ENCODE results near the gene NFIA.

The NFIA gene

DNA sequence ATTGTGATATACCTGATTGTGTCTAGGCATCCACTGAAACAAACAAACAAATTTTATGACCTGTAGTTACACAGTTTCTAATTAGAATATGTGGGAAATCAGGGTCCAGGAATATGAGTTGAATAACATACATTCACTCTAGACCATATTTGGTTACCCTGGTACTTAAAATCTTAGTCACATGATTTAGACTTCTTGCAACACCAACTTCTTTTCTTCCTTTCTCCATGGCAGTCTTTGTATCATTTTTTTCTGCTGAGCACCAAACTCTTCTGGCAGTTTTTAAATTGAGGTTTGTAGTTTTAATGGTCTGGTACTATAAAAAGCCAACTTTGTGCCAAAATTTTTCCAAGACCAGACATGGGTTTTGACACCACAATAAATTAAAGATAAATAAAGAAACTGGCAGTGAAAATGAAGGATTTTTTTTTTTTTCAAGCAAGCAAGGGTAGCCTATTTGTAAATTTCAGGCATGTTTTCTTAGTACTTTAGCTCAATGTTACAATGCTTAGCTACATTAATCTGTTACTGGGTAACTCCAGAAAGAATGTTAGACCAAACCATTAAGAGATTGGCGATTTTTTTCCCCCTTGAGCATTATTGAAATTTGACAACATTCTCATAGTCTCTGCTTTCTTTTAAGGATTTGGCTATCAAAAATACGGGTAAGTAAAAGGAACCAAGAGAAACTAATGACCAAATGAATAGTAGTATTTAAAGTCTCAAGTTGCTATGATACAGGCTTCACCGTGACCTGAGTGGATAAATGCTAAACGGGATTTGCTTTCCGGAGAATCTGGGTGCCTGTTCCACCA, 108.5 kb downstream of the NFIA start:
- no peaks in the 10 kb centered on the region for H3K27me3 ChIP-seq (replicated peaks; ENCODE audit: insufficient read depth, low read length)
- H3K9me2 ChIP-seq (replicated peaks; ENCODE audit: insufficient read depth, low read length), result no peaks in the 10 kb centered on the region
- H3K27ac ChIP-seq (ENCODE audit: low read length), result no peak overlapping the region
- H4K20me1 ChIP-seq (ENCODE audit: insufficient read depth, low read length), result no peaks in the 10 kb centered on the region
- H3K9me3 ChIP-seq (replicated peaks; ENCODE audit: insufficient read depth, low read length), result no peaks in the 10 kb centered on the region
- no peak overlapping the region for H3K4me2 ChIP-seq (ENCODE audit: low read depth, low read length)
- H3K36me3 ChIP-seq (replicated peaks; ENCODE audit: insufficient read depth, low read length), result no peaks in the 10 kb centered on the region
- H2AFZ ChIP-seq (ENCODE audit: low read length), result no peak overlapping the region
- no peaks in the 10 kb centered on the region for H3K4me1 ChIP-seq (ENCODE audit: low read length)
- H3K4me3 ChIP-seq (ENCODE audit: low read length), result no peak overlapping the region
- no peaks in the 10 kb centered on the region for H3F3A ChIP-seq (ENCODE audit: insufficient read depth, low read length)
- DNase-seq, result no peak
- H3K79me2 ChIP-seq (ENCODE audit: low read length), result no peaks in the 10 kb centered on the region
- TF ChIP-seq EZH2 (optimal IDR thresholded peaks at IDR 0.05; ENCODE audit: low read depth, low read length), result no peak
- TF ChIP-seq, protein P1, sequence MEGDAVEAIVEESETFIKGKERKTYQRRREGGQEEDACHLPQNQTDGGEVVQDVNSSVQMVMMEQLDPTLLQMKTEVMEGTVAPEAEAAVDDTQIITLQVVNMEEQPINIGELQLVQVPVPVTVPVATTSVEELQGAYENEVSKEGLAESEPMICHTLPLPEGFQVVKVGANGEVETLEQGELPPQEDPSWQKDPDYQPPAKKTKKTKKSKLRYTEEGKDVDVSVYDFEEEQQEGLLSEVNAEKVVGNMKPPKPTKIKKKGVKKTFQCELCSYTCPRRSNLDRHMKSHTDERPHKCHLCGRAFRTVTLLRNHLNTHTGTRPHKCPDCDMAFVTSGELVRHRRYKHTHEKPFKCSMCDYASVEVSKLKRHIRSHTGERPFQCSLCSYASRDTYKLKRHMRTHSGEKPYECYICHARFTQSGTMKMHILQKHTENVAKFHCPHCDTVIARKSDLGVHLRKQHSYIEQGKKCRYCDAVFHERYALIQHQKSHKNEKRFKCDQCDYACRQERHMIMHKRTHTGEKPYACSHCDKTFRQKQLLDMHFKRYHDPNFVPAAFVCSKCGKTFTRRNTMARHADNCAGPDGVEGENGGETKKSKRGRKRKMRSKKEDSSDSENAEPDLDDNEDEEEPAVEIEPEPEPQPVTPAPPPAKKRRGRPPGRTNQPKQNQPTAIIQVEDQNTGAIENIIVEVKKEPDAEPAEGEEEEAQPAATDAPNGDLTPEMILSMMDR (IDR thresholded peaks at IDR 0.05; ENCODE audit: low read length), result no peak
- no peak overlapping the region for H3K9ac ChIP-seq (ENCODE audit: low read length)

GRCh38 chr1:61191433-61191720, 109.0 kb downstream of the NFIA start:
- H4K20me1 ChIP-seq (ENCODE audit: insufficient read depth, low read length), result no peaks in the 10 kb centered on the region
- H3K9me2 ChIP-seq (replicated peaks; ENCODE audit: insufficient read depth, low read length), result no peaks in the 10 kb centered on the region
- no peaks in the 10 kb centered on the region for H3F3A ChIP-seq (ENCODE audit: insufficient read depth, low read length)
- DNase-seq, result no peak
- no peaks in the 10 kb centered on the region for H3K4me1 ChIP-seq (ENCODE audit: low read length)
- H3K9ac ChIP-seq (ENCODE audit: low read length), result no peak overlapping the region
- H3K36me3 ChIP-seq (replicated peaks; ENCODE audit: insufficient read depth, low read length), result no peaks in the 10 kb centered on the region
- H3K4me3 ChIP-seq (ENCODE audit: low read length), result no peak overlapping the region
- no peaks in the 10 kb centered on the region for H3K27me3 ChIP-seq (replicated peaks; ENCODE audit: insufficient read depth, low read length)
- TF ChIP-seq, protein P1 (IDR thresholded peaks at IDR 0.05; ENCODE audit: low read length), result no peak
- no peak for TF ChIP-seq EZH2 (optimal IDR thresholded peaks at IDR 0.05; ENCODE audit: low read depth, low read length)
- no peak for TF ChIP-seq EZH2phosphoT487 (IDR thresholded peaks at IDR 0.05; ENCODE audit: low read length)
- no peak overlapping the region for H3K27ac ChIP-seq (ENCODE audit: low read length)
- H3K4me2 ChIP-seq (ENCODE audit: low read depth, low read length), result no peak overlapping the region
- H3K79me2 ChIP-seq (ENCODE audit: low read length), result no peaks in the 10 kb centered on the region
- no peak overlapping the region for H2AFZ ChIP-seq (ENCODE audit: low read length)
- no peaks in the 10 kb centered on the region for H3K9me3 ChIP-seq (replicated peaks; ENCODE audit: insufficient read depth, low read length)

GRCh38 chr1:61192663-61193330, 110.4 kb downstream of the NFIA start:
- no peak overlapping the region for H3K9ac ChIP-seq (ENCODE audit: low read length)
- TF ChIP-seq EZH2phosphoT487 (IDR thresholded peaks at IDR 0.05; ENCODE audit: low read length) (no peak), EZH2 (optimal IDR thresholded peaks at IDR 0.05; ENCODE audit: low read depth, low read length) (no peak)
- TF ChIP-seq, protein P1 (IDR thresholded peaks at IDR 0.05; ENCODE audit: low read length), result no peak
- no peak for DNase-seq
- no peaks in the 10 kb centered on the region for H3K36me3 ChIP-seq (replicated peaks; ENCODE audit: insufficient read depth, low read length)
- no peak overlapping the region for H3K4me3 ChIP-seq (ENCODE audit: low read length)
- no peak overlapping the region for H3K27ac ChIP-seq (ENCODE audit: low read length)
- H3K79me2 ChIP-seq (ENCODE audit: low read length), result no peaks in the 10 kb centered on the region
- H3K4me2 ChIP-seq (ENCODE audit: low read depth, low read length), result no peak overlapping the region
- no peaks in the 10 kb centered on the region for H3K9me2 ChIP-seq (replicated peaks; ENCODE audit: insufficient read depth, low read length)
- no peaks in the 10 kb centered on the region for H3K4me1 ChIP-seq (ENCODE audit: low read length)
- H3K27me3 ChIP-seq (replicated peaks; ENCODE audit: insufficient read depth, low read length), result no peaks in the 10 kb centered on the region
- no peaks in the 10 kb centered on the region for H3F3A ChIP-seq (ENCODE audit: insufficient read depth, low read length)
- H4K20me1 ChIP-seq (ENCODE audit: insufficient read depth, low read length), result no peaks in the 10 kb centered on the region
- no peak overlapping the region for H2AFZ ChIP-seq (ENCODE audit: low read length)
- H3K9me3 ChIP-seq (replicated peaks; ENCODE audit: insufficient read depth, low read length), result no peaks in the 10 kb centered on the region
